Right lobe of liver (tissue), 6 donors: ENCODE results near the gene NUDC. TPM values are rescaled to one million over a fixed set of nuclear protein-coding genes. Genes with fewer than 3 reads are reported as not detected.

Experiments used
- ATAC-seq, 4 donors: fragments of 200-7000 bp; cut with Tn5 transposase; one replicate each; pipeline ENCODE4 v1.9.1; 2020; ENCODE audit warnings: mild to moderate bottlenecking in 4 of 4, moderate library complexity in 4 of 4
- DNase-seq, 3 donors: peaks; one replicate each; pipeline ENCODE4 v3.0.0-alpha.2; 2020
- H3K27ac ChIP-seq, 3 donors: fragments of 200-600 bp; one replicate each; pipeline ENCODE4 v1.8.0; 2022
- H3K27me3 ChIP-seq, 2 donors: fragments of 200-600 bp; one replicate each; pipeline ENCODE4 v1.8.0; 2022
- H3K36me3 ChIP-seq, 4 donors: fragments of 200-600 bp; sonication (generic) in 1 of 4; one replicate each; pipeline versions ENCODE4 v1.5.1 to v1.8.0; 2017 to 2022; ENCODE audit warnings: control low read depth in 1 of 4
- H3K4me1 ChIP-seq, 4 donors: fragments of 200-600 bp; sonication (generic) in 1 of 4; one replicate each; pipeline versions ENCODE4 v1.5.1 to v1.8.0; 2017 to 2022; ENCODE audit warnings: control low read depth in 1 of 4
- H3K4me3 ChIP-seq, 3 donors: fragments of 200-600 bp; one replicate each; pipeline ENCODE4 v1.8.0; 2022
- H3K9me3 ChIP-seq, 4 donors: fragments of 200-600 bp; sonication (generic) in 1 of 4; one replicate each; pipeline versions ENCODE4 v1.5.1 to v1.8.0; 2017 to 2022; ENCODE audit warnings: control low read depth in 1 of 4
- CTCF ChIP-seq, 4 donors: fragments of 200-600 bp in 3 of 4; fragments of 450-650 bp in 1 of 4; IDR thresholded peaks; one replicate each; pipeline versions ENCODE4 v1.5.1 to v1.8.0; 2016 to 2022; ENCODE audit warnings: antibody characterized with exemption in 4 of 4, mild to moderate bottlenecking in 2 of 4
- POLR2A ChIP-seq: fragments of 450-650 bp; IDR thresholded peaks from one replicate; pipeline ENCODE4 v1.6.1; 2017; ENCODE audit warnings: antibody characterized with exemption, mild to moderate bottlenecking
- WGBS: methylation state at CpG from one replicate; pipeline ENCODE4 v1.1.6; 2018; ENCODE audit warnings: low coverage, low lambda C conversion rate; ENCODE audit not compliant: insufficient coverage; ENCODE audit errors: missing lambda C conversion rate; 5-methylcytosine and 5-hydroxymethylcytosine counted together
- intact Hi-C, 2 donors: fragments of 100-400 bp; cut with DNase I; formaldehyde crosslinking; loops; one replicate each; pipeline versions ENCODE4 v1.11.2 to v1.14.1; 2022
- total RNA-seq, 6 experiments: library from RNA; depleted of rRNA in 2 of 6; stranded (reverse); fragments of >200 nt in 2 of 6; fragmentation: NEBNext Ultra II Directional in 3 of 6; extraction: Animal tissue kit (Norgen Biotek cat#: 25700) in 3 of 6; gene quantifications; one replicate each; pipeline versions ENCODE4 v1.1.0 to v1.2.4, GENCODE V29; 2016 to 2023
- donor health status: DM: no; HTN: yes; CAD: no.
- donor health status: DM: no; HTN: no; CAD: no.
- donor health status: DM: no; HTN: no; CAD: no.
- donor health status: DM: no; HTN: yes; CAD: no.
- donor health status: DM: no; HTN: yes; CAD: no.

The NUDC gene
- total RNA-seq, 6 experiments from 2014 or later: 40.9 to 60.8 (median 48.4) TPM

DNA sequence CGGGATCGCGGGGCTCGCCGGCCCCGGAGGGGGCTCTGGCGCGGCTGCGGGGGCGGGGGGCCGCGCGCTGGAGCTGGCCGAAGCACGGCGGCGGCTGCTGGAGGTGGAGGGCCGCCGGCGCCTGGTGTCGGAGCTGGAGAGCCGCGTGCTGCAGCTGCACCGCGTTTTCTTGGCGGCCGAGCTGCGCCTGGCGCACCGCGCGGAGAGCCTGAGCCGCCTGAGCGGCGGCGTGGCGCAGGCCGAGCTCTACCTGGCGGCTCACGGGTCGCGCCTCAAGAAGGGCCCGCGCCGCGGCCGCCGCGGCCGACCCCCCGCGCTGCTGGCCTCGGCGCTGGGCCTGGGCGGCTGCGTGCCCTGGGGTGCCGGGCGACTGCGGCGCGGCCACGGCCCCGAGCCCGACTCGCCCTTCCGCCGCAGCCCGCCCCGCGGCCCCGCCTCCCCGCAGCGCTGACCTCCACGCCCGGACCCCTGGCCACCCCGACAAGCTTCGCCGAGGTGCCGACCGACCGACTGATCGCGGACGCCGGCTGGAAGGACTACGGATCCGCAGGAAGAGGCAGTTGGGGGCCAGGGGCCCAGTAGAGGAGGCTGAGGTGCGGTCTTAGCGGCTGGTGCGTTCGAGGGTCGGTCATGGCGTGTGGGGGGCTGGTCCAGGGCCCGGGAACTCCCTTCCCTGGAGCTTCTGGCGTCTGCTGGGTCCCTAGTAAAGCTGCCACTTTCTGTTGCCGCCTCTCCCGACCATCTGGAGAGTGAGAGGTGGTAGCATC lies 72.7 kb downstream of the NUDC start:
- Histone ChIP-seq H3K36me3 (no peaks in the 10 kb centered on the region), H3K4me3 (peak overlapping the region; percentile 54 to 71 (median 61)), H3K27me3 (no peaks in the 10 kb centered on the region), H3K4me1 (peaks cover 0 to 17% (median 0%) of the 10 kb centered on the region in 4 donors), H3K27ac (peak overlapping the region in 1 of 3 donors; percentile 29), H3K9me3 (no peaks in the 10 kb centered on the region)
- TF ChIP-seq CTCF (IDR thresholded peaks at IDR 0.05): no peak
- no peak for TF ChIP-seq POLR2A
- ATAC-seq (peak in 2 of 4 donors; percentile 1 to 33), DNase-seq (peak in 1 of 3 donors; percentile 29)
- intact Hi-C loops: no loop called here
- no CpG with 5 or more reads among the region's 97 CpGs for WGBS

DNA sequence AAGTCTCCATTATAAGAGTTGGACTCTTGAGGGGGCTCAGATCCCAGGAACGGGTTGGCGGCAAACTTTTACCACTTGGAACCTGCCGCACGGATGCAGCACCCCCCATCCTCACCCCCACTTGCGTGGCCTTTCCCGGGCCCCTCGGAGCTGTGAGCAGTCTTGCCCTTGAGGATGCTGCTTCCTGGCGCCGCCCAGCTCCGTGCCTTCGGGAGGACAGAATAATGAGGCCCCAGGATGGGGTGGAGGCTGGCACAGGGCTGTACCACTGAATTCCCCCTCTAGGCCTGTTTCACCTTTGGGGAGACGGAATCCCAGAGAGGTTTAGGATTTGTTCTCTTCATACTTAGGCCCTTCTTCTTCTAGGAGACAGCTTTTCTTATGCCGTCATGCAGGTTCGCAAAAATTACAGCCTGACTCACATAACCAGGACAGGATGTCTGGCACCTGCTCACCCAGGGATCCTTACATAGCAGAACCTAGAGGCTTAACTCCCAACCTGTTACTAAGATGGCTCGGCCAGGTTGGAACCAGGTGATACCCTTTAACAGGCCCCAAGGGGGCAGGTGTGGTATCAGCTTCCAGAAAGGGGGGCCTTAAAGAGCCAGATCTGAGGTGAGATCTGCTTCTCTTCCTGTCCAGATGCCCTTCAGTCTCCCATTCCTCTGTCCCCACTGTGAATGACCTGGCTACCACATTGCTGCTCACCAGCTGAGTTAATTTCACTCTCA lies 73.4 kb downstream of the NUDC start:
- Histone ChIP-seq H3K4me1 (peaks cover 0 to 17% (median 0%) of the 10 kb centered on the region in 4 donors), H3K4me3 (peak overlapping the region; percentile 45 to 61 (median 48)), H3K27me3 (no peaks in the 10 kb centered on the region), H3K27ac (no peak overlapping the region), H3K9me3 (no peaks in the 10 kb centered on the region), H3K36me3 (no peaks in the 10 kb centered on the region)
- DNase-seq (no peak), ATAC-seq (no peak)
- intact Hi-C loops: no loop called here
- no peak for TF ChIP-seq POLR2A
- no peak for TF ChIP-seq CTCF (IDR thresholded peaks at IDR 0.05)
- WGBS: 50% methylated on average over 2 of the region's 15 CpGs

DNA sequence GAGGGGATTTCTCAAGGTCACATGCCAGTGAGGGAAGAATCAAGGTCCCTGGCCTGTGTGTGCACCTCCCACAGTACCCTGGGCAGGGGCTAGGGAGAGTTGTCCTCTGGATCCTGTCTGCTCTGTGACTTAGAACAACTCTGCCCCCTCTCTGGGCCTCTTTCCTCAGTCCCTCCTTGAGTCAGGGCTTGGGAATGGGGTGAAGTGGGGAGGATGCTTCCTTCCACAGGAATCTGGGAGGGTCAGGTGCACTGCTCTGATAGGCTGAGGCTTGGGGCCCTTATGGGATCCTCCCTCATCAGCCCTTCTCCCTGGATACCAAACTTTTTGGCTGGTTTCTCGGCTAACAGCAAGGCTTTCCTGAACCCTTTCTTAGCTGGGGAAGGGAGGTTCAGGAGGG lies 74.5 kb downstream of the NUDC start:
- WGBS: no CpG with 5 or more reads among the region's 1 CpG
- ATAC-seq (no peak), DNase-seq (no peak)
- Histone ChIP-seq H3K4me1 (peaks cover 0 to 8% (median 0%) of the 10 kb centered on the region in 4 donors), H3K4me3 (no peak overlapping the region), H3K27ac (no peak overlapping the region), H3K36me3 (no peaks in the 10 kb centered on the region), H3K27me3 (no peaks in the 10 kb centered on the region), H3K9me3 (no peaks in the 10 kb centered on the region)
- intact Hi-C loops: no loop called here
- TF ChIP-seq CTCF (IDR thresholded peaks at IDR 0.05) (no peak), POLR2A (no peak)

Other genes starting within 250 kb of the NUDC start
- 10 to 100 TPM; 22.2 to 36.4 (median 29.4) TPM for gene ARID1A, start 225.7 kb upstream of the NUDC start, total RNA-seq
- 10 to 100 TPM; 13.2 to 27.8 (median 19.2) TPM for gene PIGV, start 133.8 kb upstream of the NUDC start, total RNA-seq
- gene ZDHHC18, start 95.1 kb upstream of the NUDC start, total RNA-seq: 10 to 100 TPM in 5 of 6 experiments, 1 to 10 TPM in 1; 9.6 to 16.9 (median 14.1) TPM
- gene SFN, start 58.6 kb upstream of the NUDC start, total RNA-seq: 1 to 10 TPM in 3 of 6 experiments, not detected in 3; 2.2 to 2.5 (median 2.5) TPM
- gene GPN2, start 31.5 kb upstream of the NUDC start, total RNA-seq: 10 to 100 TPM in 4 of 6 experiments, 1 to 10 TPM in 2; 5.6 to 18.3 (median 15.3) TPM
- 1 to 10 TPM; 6.0 to 8.1 (median 7.1) TPM for gene GPATCH3, start 21.3 kb upstream of the NUDC start, total RNA-seq
- gene NR0B2, start 7.8 kb upstream of the NUDC start, total RNA-seq: 10 to 100 TPM; 25.6 to 69.6 (median 43.0) TPM
- gene KDF1, start 38.7 kb downstream of the NUDC start, total RNA-seq: 1 to 10 TPM; 1.1 to 4.1 (median 2.5) TPM
- 10 to 100 TPM in 2 of 6 experiments, 1 to 10 TPM in 4; 2.0 to 24.8 (median 6.7) TPM for gene TRNP1, start 71.9 kb downstream of the NUDC start, total RNA-seq
- gene TENT5B, start 91.1 kb downstream of the NUDC start, total RNA-seq: under 1 TPM in 4 of 6 experiments, not detected in 2; 0.11 to 0.49 (median 0.29) TPM
- 1 to 10 TPM; 1.7 to 4.3 (median 3.0) TPM for gene SLC9A1, start 233.4 kb downstream of the NUDC start, total RNA-seq